ENCODE results near the gene WSCD2.

GRCh38 chr12:108123402-108123801 lies 5.7 kb upstream of the WSCD2 start:
- TF ChIP-seq CTCF (IDR thresholded peaks at IDR 0.05): no peak
- no peak for TF ChIP-seq POLR2A (IDR thresholded peaks at IDR 0.05)

All from Peyer's patch (tissue), 4 donors.